UCSD-AML1 (cell line): ENCODE data around the gene CUEDC2.

Experiments used
- DNase-seq: peaks from one replicate; lab custom pipeline; 2025; ENCODE audit not compliant: unreplicated experiment; lab: John Stamatoyannopoulos, UW

CUEDC2 gene

GRCh38 chr10:102432162-102432950 lies at the start of gene CUEDC2:
TSS of gene CUEDC2 (minus strand) at chr10:102432574. CDS start at chr10:102425188, 7,386 bp downstream.
- DNase-seq = peak; percentile 99

- no peak for DNase-seq
Measured at GRCh38 chr10:102480396-102480795, 48.0 kb upstream of the CUEDC2 start.

GRCh38 chr10:102479651-102480050 lies 47.3 kb upstream of the CUEDC2 start:
- DNase-seq = no peak

- no peak for DNase-seq
Measured at GRCh38 chr10:102476466-102477141, 44.2 kb upstream of the CUEDC2 start.

- no peak for DNase-seq
Measured at GRCh38 chr10:102475451-102476040, 43.2 kb upstream of the CUEDC2 start.

- no peak for DNase-seq
Measured at GRCh38 chr10:102473445-102474331, 41.3 kb upstream of the CUEDC2 start.

DNA sequence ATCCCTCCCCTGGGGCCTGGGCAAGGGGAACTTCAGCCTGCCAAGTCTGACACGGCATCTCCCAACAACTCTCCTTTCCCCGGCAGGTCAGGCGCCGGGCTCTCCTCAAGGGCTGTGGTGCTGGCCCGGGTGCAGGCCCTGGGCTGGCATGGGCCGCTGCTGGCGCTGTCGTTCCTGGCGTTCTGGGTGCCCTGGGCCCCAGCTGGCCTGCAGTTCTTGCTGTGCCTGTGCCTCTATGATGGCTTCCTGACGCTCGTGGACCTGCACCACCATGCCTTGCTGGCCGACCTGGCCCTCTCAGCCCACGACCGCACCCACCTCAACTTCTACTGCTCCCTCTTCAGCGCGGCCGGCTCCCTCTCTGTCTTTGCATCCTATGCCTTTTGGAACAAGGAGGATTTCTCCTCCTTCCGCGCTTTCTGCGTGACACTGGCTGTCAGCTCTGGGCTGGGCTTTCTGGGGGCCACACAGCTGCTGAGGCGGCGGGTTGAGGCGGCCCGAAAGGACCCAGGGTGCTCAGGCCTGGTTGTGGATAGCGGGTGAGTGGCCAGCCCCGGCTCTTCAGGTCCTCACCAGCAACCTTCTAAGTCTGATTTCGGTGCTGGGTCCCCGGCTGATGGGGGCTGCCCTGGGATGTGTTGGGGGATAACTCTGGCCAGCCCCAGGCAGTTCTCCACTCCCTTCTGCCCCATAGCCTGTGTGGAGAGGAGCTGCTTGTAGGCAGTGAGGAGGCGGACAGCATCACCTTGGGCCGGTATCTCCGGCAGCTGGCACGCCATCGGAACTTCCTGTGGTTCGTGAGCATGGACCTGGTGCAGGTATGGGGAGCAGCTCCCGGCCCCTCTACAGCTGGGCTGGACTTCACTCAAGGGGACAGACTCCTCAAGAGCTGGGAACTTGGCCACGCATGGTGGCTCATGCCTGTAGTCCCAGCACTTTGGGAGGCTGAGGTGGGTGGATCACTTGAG lies 38.5 kb upstream of the CUEDC2 start:
- DNase-seq = no peak

DNA sequence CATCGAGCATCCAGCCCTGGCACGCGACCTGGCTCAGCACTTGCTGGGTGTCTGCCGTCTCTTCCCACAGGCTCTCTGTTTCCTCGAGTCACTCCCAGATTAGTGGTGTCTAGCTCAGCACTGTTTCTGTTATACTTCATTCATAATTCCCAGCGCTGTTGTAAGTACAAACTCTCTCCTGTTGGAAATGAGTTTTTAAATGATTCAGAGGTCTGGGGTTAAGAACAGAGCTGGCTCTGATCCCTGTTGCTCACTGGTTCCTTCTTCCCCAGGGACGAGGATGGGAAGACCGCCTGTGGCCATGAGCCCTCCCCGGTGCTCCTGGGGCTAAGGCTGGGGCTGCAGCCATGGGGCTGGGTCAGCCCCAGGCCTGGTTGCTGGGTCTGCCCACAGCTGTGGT lies 36.3 kb upstream of the CUEDC2 start:
- DNase-seq = no peak

DNA sequence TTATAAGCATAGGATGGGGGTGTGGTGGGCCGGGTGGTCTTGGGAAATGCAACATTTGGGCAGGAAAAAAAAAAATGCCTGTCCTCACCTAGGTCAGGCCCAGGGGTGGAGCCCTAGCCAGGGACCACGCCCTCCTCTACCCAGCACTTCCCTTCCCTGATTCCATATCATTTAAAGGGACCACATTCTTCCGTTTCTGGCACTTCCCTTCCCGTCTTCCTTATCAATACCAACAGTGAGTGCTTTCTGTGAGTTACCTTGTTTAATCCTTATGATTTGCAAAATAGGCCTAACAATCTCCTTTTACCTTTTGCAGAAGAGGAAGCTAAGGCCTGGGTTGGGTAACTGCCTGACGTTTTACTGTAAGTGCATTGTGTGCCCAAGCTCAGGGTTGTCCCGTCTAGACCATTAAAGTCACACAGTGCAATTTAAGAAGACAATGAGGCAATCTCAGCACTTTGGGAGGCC lies 35.6 kb upstream of the CUEDC2 start:
- DNase-seq = peak; percentile 44

DNA sequence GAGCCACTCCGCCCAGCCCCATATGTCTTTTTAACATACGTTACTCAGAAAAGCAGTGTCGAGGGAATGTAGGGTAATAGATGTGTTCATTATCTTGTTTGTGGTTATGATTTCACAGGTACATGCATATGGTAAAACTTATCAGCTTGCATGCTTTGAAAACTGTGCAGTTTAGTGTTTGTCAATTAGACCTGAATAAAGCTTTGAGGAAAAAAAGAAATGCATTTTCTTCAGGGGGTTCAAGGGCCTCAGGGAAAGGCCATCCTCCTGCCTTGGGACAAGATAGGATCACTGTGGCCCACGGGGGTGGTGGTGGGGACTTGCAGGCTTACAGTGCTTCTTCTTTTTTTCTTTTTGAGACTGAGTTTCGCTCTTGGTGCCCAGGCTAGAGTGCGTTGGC lies 34.9 kb upstream of the CUEDC2 start:
- no peak for DNase-seq

- DNase-seq = no peak
Measured at GRCh38 chr10:102465466-102465865, 33.1 kb upstream of the CUEDC2 start.

DNA sequence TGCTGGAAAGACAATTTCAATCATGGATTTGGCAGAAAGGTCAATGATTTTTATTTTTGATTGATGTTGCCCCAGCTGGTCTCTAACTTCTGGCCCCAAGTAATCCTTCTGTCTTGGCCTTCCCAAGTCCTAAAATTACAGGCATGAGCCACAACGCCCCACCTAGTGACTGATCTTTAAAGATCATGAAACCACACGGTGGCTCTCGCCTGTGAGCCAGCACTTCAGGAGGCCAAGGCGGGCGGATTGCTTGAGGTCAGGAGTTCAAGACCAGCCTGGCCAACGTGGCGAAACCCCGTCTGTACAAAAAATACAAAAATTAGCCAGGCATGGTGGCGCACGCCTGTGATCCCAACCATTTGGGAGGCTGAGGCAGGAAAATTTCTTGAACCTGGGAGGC lies 31.6 kb upstream of the CUEDC2 start:
- DNase-seq = no peak

DNA sequence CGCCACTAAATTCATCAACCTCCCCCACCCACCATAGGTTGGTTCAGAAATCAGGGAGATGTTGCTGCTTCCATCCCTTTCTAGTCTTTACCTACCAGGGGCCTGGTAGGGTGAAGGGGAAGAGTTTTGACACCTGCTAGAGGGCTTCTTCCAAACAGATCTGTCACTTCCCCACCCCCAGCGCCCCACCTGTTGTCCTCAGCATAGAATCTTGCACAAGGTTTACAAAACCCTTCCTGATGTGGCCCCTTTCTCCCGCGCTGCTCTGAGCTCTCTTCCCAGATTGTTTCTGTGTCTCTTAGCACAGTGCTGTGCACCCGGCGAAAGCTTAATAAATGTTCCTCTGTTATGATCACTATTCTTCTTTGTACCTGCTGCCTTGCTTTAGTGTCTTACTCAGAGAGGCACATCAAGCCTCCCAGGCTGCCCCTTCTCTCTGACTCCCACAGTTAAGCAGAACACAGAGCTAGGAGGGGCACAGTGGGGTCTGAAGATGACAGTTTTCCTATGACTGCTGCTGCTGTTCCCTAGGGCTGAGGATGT lies 30.2 kb upstream of the CUEDC2 start:
- DNase-seq = no peak

DNA sequence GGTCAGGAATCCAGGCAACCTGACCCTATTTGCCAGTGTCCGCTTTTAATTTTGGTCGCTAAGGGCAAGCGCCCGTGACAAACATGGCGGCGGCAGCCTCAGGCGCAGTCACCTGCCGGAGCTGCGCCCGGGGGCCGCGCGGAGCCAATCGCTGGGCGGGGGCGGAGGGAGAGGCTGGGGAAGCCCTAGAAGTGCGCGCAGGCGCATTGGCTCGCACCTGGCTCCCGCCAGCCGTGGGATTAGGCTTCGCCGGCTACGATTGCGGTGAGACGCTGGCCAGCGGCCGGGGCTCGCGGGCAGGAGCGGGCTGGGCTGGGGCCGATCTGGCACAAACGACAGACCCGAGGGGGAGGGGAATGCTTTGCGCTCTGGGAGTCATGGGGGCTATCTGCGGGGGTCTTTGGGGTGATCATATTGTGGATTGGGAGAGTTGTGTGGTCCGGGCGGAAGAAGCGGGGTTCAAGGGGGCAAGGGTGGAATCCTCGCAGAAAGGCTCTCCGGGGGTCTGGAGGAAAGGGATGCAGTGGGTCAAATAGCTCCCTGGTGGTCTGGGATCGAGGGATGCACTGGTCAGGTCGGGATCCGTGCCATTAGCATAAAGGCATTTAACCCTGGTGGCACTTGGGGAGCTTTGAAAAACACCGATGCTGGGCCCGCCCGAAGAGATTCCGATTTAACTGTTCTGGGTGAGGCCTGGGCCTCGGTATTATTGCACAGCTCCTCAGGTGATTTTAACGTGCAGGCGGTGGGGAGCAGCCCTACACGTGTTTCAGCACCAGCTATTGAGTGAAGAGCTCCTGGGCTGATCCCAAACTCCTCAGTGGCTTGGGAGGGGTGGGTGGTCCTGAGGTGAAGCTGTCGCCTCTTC lies 29.0 kb upstream of the CUEDC2 start:
- peak; percentile 90 for DNase-seq

DNA sequence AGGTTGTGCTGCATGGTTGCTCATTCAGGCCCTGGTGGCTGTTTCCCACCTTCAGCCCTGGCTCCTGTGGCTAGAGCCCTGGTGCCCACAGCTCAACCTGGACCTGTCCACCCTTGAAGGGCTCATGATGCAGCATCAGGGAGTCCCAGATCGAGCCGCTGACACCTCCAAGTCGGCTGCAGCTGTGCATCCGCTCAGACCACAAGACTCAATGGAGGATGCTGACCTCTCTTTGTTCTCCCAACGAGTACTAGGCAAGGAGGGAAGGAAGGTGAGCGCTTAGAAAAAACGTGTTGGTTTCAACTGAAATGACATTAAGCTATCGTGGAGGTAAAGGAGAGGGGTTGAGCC lies 28.4 kb upstream of the CUEDC2 start:
- no peak for DNase-seq

- no peak for DNase-seq
Measured at GRCh38 chr10:102458656-102459055, 26.3 kb upstream of the CUEDC2 start.

DNA sequence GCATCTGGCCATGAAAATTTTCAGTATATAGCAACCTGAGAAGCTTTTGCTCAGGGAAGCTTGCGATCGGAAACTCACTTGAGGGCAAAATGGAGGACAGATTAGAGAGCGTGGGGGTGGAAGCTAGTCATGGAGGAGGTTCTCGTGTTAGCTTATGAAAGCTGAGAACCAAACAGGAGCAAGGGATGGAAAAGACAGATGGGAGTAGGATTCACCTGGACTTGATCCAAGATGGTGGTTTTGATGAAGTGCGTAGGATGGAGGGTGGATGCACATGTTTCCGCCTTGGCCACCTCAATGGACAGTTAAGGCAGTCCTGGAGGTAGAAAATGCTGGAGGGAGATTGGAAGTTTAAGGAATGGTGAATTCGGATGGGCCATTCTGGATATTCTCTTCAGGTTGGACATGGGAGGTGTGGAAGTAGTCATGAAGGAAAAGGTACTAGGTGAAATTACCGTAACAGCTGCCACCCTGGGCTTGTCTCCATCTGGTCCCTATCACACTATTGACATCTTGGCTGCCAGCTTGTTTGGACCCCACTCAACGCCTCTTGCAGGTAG lies 25.3 kb upstream of the CUEDC2 start:
- DNase-seq = no peak

DNA sequence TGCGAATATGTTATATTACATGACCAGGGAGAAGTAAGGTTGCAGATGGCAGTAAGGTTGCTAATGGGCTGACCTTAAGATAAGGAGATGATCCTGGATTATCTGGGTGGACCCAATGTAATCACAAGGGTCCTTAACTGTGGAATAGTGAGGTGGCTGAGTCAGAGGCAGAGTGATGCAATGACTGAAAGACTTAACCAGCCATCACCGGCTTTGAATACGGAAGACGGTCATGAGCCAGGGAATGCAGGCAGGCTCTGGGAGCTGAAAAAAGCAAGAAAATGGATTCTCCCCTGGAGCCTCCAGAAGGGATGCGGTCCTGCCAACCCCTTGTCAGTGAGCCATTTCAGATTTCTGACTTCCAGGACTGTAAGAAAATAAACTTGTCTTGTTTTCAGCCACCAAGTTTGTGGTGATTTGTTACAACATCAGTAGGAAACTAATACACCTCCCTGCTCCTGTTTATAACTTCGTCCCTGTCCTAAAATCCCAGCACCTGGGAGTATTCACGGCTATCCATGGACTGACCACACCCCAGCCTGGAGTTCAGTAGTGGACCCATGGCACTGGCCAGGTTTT lies 23.6 kb upstream of the CUEDC2 start:
- no peak for DNase-seq
